Lower leg skin (tissue), 3 donors: ENCODE measurements around the gene XKR7.

Source experiments
- CTCF ChIP-seq, 3 donors: fragments of 450-650 bp; IDR thresholded peaks; one replicate each; pipeline ENCODE4 v1.5.1; 2016; ENCODE audit warnings: antibody characterized with exemption in 3 of 3, mild to moderate bottlenecking in 3 of 3, moderate library complexity in 2 of 3
- POLR2A ChIP-seq, 2 donors: fragments of 450-650 bp; IDR thresholded peaks; one replicate each; pipeline ENCODE4 v1.6.1; 2016 to 2017; ENCODE audit warnings: antibody characterized with exemption in 2 of 2, mild to moderate bottlenecking in 1 of 2, moderate library complexity in 1 of 2

- TF ChIP-seq POLR2A (IDR thresholded peaks at IDR 0.05), result no peak
- no peak for TF ChIP-seq CTCF (IDR thresholded peaks at IDR 0.05)
Observed at GRCh38 chr20:32024683-32025295, 56.8 kb downstream of the XKR7 start.
